Measurements from ENCODE around the gene SMPDL3B. TPM values are rescaled to one million over a fixed set of nuclear protein-coding genes. Genes with fewer than 3 reads are reported as not detected.
"Not testable (repeated sequence)": the region's sequence is repeated elsewhere in the genome, so short reads cannot be mapped to it uniquely, and the experiment has no call there.

The SMPDL3B gene
- total RNA-seq, 1 experiment from 2014 or later = 0.68 TPM

- in situ Hi-C loops (cut with HindIII; ENCODE audit: low sequenced_read_pairs) = no loop called here
- no peak for DNase-seq (ENCODE audit: low spot score)
These were observed 32.5 kb downstream of the SMPDL3B start for GRCh38 chr1:27967106-27967883.

- in situ Hi-C loops (cut with HindIII; ENCODE audit: low sequenced_read_pairs) = no loop called here
- DNase-seq (ENCODE audit: low spot score) = no peak
These were observed 33.2 kb downstream of the SMPDL3B start for GRCh38 chr1:27967884-27968466.

- no peak for DNase-seq (ENCODE audit: low spot score)
- in situ Hi-C loops (cut with HindIII; ENCODE audit: low sequenced_read_pairs) = no loop called here
These were observed 33.9 kb downstream of the SMPDL3B start for GRCh38 chr1:27968692-27969091.

- in situ Hi-C loops (cut with HindIII; ENCODE audit: low sequenced_read_pairs) = no loop called here
- peak; percentile 71 for DNase-seq (ENCODE audit: low spot score)
These were observed 35.6 kb downstream of the SMPDL3B start for GRCh38 chr1:27970401-27970800.

GRCh38 chr1:27971674-27972073, 36.9 kb downstream of the SMPDL3B start:
- peak; percentile 68 for DNase-seq (ENCODE audit: low spot score)
- in situ Hi-C loops (cut with HindIII; ENCODE audit: low sequenced_read_pairs) = no loop called here

GRCh38 chr1:27972141-27972540, 37.3 kb downstream of the SMPDL3B start:
- DNase-seq (ENCODE audit: low spot score) = no peak
- in situ Hi-C loops (cut with HindIII; ENCODE audit: low sequenced_read_pairs) = no loop called here

- in situ Hi-C loops (cut with HindIII; ENCODE audit: low sequenced_read_pairs) = no loop called here
- no peak for DNase-seq (ENCODE audit: low spot score)
These were observed 39.1 kb downstream of the SMPDL3B start for GRCh38 chr1:27973771-27974416.

- no peak for DNase-seq (ENCODE audit: low spot score)
- in situ Hi-C loops (cut with HindIII; ENCODE audit: low sequenced_read_pairs) = no loop called here
These were observed 39.6 kb downstream of the SMPDL3B start for GRCh38 chr1:27974417-27974781.

- in situ Hi-C loops (cut with HindIII; ENCODE audit: low sequenced_read_pairs) = no loop called here
- DNase-seq (ENCODE audit: low spot score) = peak; percentile 68
These were observed 44.5 kb downstream of the SMPDL3B start for GRCh38 chr1:27979151-27979858.

- no peak for DNase-seq (ENCODE audit: low spot score)
- in situ Hi-C loops (cut with HindIII; ENCODE audit: low sequenced_read_pairs) = no loop called here
These were observed 45.0 kb downstream of the SMPDL3B start for GRCh38 chr1:27979859-27980201.

- no peak for DNase-seq (ENCODE audit: low spot score)
- in situ Hi-C loops (cut with HindIII; ENCODE audit: low sequenced_read_pairs) = no loop called here
These were observed 45.5 kb downstream of the SMPDL3B start for GRCh38 chr1:27980216-27980845.

GRCh38 chr1:27981145-27981544, 46.3 kb downstream of the SMPDL3B start:
- peak; percentile 49 for DNase-seq (ENCODE audit: low spot score)
- in situ Hi-C loops (cut with HindIII; ENCODE audit: low sequenced_read_pairs) = no loop called here

GRCh38 chr1:27990920-27991537, 56.2 kb downstream of the SMPDL3B start:
- in situ Hi-C loops (cut with HindIII; ENCODE audit: low sequenced_read_pairs) = no loop called here
- no peak for DNase-seq (ENCODE audit: low spot score)

GRCh38 chr1:27992276-27992675, 57.5 kb downstream of the SMPDL3B start:
- no peak for DNase-seq (ENCODE audit: low spot score)
- in situ Hi-C loops (cut with HindIII; ENCODE audit: low sequenced_read_pairs) = no loop called here

GRCh38 chr1:27993241-27993640, 58.4 kb downstream of the SMPDL3B start:
- in situ Hi-C loops (cut with HindIII; ENCODE audit: low sequenced_read_pairs) = no loop called here
- no peak for DNase-seq (ENCODE audit: low spot score)

- in situ Hi-C loops (cut with HindIII; ENCODE audit: low sequenced_read_pairs) = no loop called here
These were observed 59.3 kb downstream of the SMPDL3B start for GRCh38 chr1:27994060-27994459.

GRCh38 chr1:27994526-27994925, 59.7 kb downstream of the SMPDL3B start:
- in situ Hi-C loops (cut with HindIII; ENCODE audit: low sequenced_read_pairs); DNase-seq (ENCODE audit: low spot score): not testable (repeated sequence)

More at GRCh38 chr1:27994060-27994459, 59.3 kb downstream of the SMPDL3B start:
- no peak for DNase-seq (ENCODE audit: low spot score)

GRCh38 chr1:27999055-27999454, 64.3 kb downstream of the SMPDL3B start:
- in situ Hi-C loops (cut with HindIII; ENCODE audit: low sequenced_read_pairs) = no loop called here
- DNase-seq (ENCODE audit: low spot score) = no peak

- in situ Hi-C loops (cut with HindIII; ENCODE audit: low sequenced_read_pairs) = no loop called here
- no peak for DNase-seq (ENCODE audit: low spot score)
These were observed 67.8 kb downstream of the SMPDL3B start for GRCh38 chr1:28002600-28002999.

Data from G401 (cell line).